RCC 7860 (cell line): ENCODE data around the gene DCAF8.

Experiments used
- DNase-seq: peaks from one replicate; pipeline ENCODE4 v3.0.0-alpha.2; 2015; ENCODE audit warnings: low spot score
- FAIRE-seq: peaks from 2 replicates; lab custom pipeline; 2012; peaks lifted over from hg19 to GRCh38; lab: Jason Lieb, UNC

Gene DCAF8

DNA sequence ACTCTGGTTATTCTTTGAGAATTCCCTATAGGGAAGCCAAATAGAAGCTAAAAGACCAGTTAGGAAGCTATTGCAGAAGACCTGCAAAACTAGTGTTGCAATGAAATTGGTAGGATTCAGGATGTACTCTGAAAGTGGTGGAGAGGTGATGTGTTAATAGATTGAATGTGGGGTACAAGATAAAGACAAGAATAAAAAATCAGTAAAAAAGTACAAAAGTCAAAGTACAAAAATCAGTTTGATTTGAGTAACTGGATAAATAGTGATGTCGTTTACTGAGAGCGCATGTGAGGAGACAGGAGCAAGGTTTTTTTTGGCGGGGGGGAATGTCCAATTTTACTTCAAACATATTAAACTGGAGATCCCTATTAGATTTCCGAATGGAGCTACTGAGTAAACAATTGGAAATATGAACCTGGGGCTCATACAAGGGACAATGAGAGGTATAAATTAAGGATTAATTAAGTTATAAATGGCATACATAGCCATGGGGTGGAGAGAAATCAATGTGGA, 2.5 kb upstream of the DCAF8 start:
- no peak for DNase-seq
- no peak for FAIRE-seq

DNA sequence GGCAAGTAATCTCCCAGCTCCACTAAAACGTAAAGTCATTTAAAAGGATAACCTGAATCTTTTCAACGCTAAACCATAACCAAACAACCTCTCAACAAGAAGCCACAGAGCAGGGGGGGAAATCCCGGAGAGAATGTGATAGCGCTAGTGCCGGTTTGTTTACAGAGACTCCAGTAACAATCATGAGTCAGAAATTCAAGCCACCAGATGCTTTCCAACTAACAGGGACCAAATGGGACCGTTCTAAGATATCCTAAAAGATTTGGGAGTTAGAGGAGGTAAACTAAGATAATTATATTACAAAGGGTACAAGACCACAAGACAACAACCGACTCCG, 825 bp downstream of the DCAF8 start:
- peak; percentile 24 for FAIRE-seq
- peak; percentile 70 for DNase-seq

GRCh38 chr1:160260406-160261382, 1.7 kb downstream of the DCAF8 start:
- DNase-seq (peak; percentile 79), FAIRE-seq (peak; percentile 82)

- FAIRE-seq, result no peak
These were observed 4.1 kb downstream of the DCAF8 start for GRCh38 chr1:160258177-160258798.

GRCh38 chr1:160257411-160258015, 4.8 kb downstream of the DCAF8 start:
- FAIRE-seq (no peak), DNase-seq (no peak)

More at GRCh38 chr1:160258177-160258798, 4.1 kb downstream of the DCAF8 start:
- no peak for DNase-seq

GRCh38 chr1:160256396-160257046, 5.8 kb downstream of the DCAF8 start:
- DNase-seq, result no peak
- FAIRE-seq, result peak; percentile 69

- no peak for FAIRE-seq
- no peak for DNase-seq
These were observed 6.5 kb downstream of the DCAF8 start for GRCh38 chr1:160255781-160256300.

DNA sequence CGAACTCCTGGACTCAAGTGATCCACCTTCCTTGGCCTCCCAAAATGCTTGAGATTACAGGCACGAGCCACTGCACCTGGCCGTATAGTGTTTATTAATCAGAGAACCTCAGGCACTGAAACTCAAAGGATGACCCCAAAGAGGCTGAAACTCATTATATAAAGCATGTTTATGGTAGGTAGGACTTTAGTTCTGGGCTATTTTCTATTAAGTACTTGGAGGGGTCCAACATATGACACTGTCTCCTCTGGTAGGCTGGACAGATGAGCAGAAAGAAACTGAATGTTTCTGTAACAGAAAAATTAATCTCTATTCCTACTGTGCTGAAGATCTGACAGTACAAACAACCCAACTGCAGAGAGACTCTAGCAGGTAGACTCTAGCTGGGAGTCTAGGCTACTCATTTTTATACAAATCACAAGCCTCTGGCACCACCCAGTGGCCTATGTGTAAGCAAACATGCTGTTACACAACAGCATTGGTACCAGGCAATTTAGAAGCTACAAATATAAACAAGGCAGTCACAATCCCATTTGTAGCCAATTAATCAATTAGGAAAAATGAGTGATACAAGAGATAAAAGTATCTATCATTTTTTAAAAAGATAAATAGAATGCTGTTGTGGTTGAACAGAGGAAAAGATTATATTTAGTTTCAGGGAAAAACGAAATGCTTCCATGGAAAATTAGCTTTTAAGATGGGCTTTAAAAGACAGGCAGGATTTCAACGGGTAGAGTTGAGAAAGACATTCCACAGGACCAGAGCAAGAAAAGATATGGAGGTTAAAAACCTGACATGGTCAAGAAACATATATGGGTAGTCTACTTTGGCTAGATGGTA, 10.4 kb downstream of the DCAF8 start:
- FAIRE-seq, result peak; percentile 34
- peak; percentile 39 for DNase-seq

- DNase-seq, result no peak
- FAIRE-seq, result no peak
These were observed 11.3 kb downstream of the DCAF8 start for GRCh38 chr1:160251011-160251410.

GRCh38 chr1:160247053-160247452, 15.3 kb downstream of the DCAF8 start:
- FAIRE-seq (peak; percentile 15), DNase-seq (no peak)

DNA sequence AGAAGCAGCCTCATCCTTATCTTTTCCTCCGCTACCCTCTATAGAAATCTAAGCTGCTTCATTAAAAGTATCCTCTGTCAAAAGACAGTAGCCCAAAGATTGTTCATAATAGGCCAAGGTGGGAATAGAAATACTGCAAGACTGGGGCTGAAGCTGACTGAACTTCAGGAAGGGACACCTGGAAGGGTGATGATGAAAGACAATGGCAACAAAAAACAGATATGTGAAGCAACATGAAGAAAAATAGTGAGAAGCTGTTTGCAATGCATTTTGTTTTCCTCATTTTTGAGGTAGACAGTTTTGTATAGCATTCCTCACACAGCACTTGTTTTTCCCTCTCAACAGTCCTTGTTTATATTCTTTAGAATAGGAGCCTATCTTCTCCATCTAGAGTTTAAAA, 16.9 kb downstream of the DCAF8 start:
- FAIRE-seq, result no peak
- DNase-seq, result no peak

DNA sequence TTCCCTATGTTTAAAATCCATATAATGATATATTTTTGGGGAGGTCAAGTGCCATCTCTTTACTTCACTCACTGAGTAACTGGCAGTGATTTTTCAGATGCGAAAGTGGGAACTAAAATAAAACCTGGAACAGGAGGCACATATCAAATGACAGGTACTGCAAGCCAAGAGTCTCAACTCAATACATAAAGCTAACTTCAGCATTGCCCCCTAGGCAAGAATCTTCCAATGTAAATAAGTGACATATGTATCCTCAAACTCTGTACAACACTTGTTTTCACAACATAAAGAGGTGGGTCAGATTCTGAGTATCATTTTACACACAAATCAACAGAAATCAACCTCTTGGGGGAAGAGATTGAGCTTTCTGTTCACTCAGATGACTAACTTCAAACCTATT, 18.1 kb downstream of the DCAF8 start:
- FAIRE-seq (no peak), DNase-seq (no peak)

- no peak for FAIRE-seq
- DNase-seq, result no peak
These were observed 18.6 kb downstream of the DCAF8 start for GRCh38 chr1:160243767-160244166.

DNA sequence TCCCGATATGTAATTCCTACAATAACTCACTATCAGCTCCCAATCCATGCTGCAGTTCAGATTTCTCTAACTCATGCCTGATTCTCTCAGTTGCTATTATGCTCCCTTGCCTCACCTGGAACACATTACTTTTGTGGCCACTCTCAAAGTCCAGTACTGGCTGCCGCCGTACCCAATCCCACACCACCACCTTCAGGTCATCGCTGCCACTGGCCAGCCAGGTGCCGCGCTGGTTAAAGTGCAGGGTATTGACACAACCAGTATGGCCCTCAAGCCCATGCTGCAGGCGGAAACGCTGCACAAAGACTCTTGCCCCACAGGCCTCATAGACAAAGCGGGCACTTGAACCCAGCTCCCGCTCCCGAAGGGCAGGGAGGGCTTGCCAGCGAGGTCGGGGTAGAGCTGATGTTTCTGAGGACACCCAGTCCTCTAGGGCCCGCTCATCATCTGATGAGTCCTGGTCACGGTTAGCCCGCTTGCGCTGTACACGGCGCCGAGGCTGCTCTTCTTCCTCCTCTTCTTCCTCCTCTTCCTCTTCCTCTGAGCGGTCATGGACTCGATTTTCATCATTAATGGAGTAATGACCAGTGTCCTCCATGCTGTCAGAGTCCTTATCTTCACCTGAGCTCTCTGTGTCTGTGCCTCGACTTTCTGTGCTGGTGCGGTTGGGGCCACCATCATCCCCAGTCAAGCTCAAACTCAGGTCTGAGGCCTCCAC, 22.6 kb downstream of the DCAF8 start:
- DNase-seq (no peak), FAIRE-seq (no peak)

- DNase-seq (no peak), FAIRE-seq (no peak)
These were observed 23.9 kb downstream of the DCAF8 start for GRCh38 chr1:160238408-160238807.

DNA sequence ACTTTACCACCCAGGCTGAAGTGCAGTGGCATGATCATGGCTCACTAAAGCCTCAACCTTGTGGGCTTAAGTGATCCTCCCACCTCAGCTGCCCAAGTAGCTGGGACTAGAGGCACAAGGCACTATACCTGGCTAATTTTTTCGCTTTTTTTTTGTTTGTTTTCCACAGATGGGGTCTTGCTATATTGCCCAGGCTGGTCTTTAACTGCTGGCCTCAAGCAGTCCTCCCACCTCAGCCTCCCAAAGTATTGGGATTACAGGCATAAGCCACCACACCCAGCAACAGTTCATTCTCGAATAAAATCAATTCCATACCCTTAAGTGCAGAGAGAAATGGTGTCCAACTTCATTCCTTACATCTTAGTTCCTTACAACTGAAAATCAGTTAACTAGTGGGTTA, 24.8 kb downstream of the DCAF8 start:
- DNase-seq (no peak), FAIRE-seq (no peak)

DNA sequence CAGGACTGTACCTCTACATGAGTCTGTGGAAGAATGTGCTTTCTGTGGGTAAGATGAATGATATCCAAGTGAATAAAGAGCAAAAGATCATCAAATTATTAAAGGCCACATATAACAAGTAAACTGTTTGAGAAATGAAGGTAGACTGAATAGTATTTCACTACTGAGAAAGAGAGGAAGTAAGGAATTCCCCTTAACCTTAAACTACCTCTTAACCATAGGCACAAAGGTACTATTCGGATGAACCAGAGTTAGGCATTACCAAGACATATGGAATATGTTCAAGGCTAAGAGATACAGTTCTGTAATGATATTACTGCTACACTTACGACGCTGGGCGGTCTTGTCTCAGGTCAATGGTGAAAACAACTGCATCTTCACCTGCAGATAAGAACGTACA, 25.5 kb downstream of the DCAF8 start:
- DNase-seq (no peak), FAIRE-seq (no peak)

DNA sequence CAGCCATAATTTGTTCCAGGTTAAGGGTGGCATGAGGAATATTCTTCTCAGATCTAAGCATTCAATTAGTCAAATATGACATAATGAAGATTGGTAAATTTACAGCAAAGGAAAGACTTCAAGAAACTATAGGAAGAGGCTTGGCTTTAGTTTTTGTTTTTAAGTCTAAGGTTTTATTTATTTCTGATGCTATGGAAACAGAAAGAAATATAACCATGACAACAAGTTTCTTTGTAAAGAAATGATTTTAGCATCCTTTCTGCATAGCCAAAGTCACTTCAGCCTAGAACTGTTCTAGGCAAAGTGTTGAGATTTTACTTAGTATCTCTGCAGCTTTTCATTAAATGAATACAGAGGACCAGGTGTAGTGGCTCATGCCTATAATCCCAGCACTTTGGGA, 29.4 kb downstream of the DCAF8 start:
- FAIRE-seq (no peak), DNase-seq (no peak)

- FAIRE-seq (no peak), DNase-seq (no peak)
These were observed 33.9 kb downstream of the DCAF8 start for GRCh38 chr1:160228431-160228830.
